ENCODE results near the gene C5AR2. TPM values are rescaled to one million over a fixed set of nuclear protein-coding genes. Genes with fewer than 3 reads are reported as not detected.

Gene C5AR2
- total and polyA plus RNA-seq, 2 donors from 2014 or later: 2.5 to 3.0 TPM

DNA sequence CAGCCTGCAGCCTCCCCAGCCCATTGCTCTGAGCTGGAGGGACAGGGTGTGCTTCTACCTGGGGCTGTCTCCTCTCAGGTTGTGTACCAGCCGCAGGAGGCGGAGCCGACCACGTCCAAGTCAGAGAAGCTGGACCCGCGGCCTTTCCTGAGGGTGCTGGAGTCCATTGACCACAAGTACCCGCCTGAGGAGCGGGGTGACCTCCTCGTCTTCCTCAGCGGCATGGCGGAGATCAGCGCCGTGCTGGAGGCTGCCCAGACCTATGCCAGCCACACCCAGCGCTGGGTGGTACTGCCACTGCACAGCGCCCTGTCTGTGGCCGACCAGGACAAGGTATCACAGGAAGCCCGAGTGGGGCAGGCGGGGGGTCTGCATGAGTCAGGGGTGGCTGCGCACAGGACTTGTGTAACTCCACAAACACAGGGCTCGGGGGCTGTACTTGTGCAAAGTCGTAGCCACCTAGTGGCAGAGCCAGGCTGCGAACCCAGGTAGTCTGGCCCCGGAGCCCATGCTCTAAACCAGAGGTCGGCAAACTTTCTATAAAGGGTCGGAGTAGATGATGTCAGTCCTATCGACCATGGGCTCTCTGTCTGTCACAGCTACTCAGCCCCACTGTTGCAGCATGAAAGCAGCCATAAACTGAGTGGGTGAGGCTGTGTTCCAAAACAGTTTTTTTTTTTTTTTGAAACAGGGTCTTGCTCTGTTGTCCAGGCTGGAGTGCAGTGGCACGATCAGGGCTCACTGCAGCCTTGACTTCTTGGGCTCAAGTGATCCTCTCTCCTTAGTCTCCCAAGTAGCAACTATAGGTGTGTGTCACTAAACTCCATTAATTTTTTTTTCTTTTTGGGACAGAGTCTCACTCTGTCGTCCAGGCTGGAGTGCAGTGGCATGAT lies 26.1 kb downstream of the C5AR2 start:
- H3K27me3 ChIP-seq (ENCODE audit: control insufficient read depth, insufficient read depth, low read length): no peaks in the 10 kb centered on the region
- DNase-seq (peak in 1 of 5 donors; percentile 71), FAIRE-seq (no peak)
- intact Hi-C loops (cut with DNase I): no loop called here
- TF ChIP-seq CTCF (IDR thresholded peaks at IDR 0.05; ENCODE audit: borderline replicate concordance, extremely low read depth, insufficient read depth): no peak
- peaks cover 9 to 50% (median 36%) of the 10 kb centered on the region in 3 donors for H3K36me3 ChIP-seq (ENCODE audit: control insufficient read depth in 2 of 3, insufficient read depth in 3 of 3, low read length in 3 of 3)
- no peak overlapping the region for H3K27ac ChIP-seq (ENCODE audit: low read depth in 2 of 2, low read length in 2 of 2)
- no peaks in the 10 kb centered on the region for H3K9me3 ChIP-seq (ENCODE audit: control insufficient read depth in 2 of 3, insufficient read depth in 1 of 3, low read length in 3 of 3)
- H3K4me1 ChIP-seq (ENCODE audit: control insufficient read depth in 2 of 3, insufficient read depth in 2 of 3, low read depth in 1 of 3, low read length in 3 of 3): no peaks in the 10 kb centered on the region
- H3K9ac ChIP-seq (ENCODE audit: low read length in 3 of 3): no peak overlapping the region
- H3K4me3 ChIP-seq (ENCODE audit: low read length in 3 of 3): no peak overlapping the region

- H3K9me3 ChIP-seq (ENCODE audit: control insufficient read depth in 2 of 3, insufficient read depth in 1 of 3, low read length in 3 of 3): no peaks in the 10 kb centered on the region
- no peak overlapping the region for H3K27ac ChIP-seq (ENCODE audit: low read depth in 2 of 2, low read length in 2 of 2)
- no peaks in the 10 kb centered on the region for H3K4me1 ChIP-seq (ENCODE audit: control insufficient read depth in 2 of 3, insufficient read depth in 2 of 3, low read depth in 1 of 3, low read length in 3 of 3)
- H3K36me3 ChIP-seq (ENCODE audit: control insufficient read depth in 2 of 3, insufficient read depth in 3 of 3, low read length in 3 of 3): peaks cover 9 to 58% (median 36%) of the 10 kb centered on the region in 3 donors
- H3K27me3 ChIP-seq (ENCODE audit: control insufficient read depth, insufficient read depth, low read length): no peaks in the 10 kb centered on the region
- no peak overlapping the region for H3K9ac ChIP-seq (ENCODE audit: low read length in 3 of 3)
- no peak overlapping the region for H3K4me3 ChIP-seq (ENCODE audit: low read length in 3 of 3)
- FAIRE-seq (no peak), DNase-seq (no peak)
- TF ChIP-seq CTCF (IDR thresholded peaks at IDR 0.05; ENCODE audit: borderline replicate concordance, extremely low read depth, insufficient read depth): no peak
- intact Hi-C loops (cut with DNase I): no loop called here
These were observed 27.0 kb downstream of the C5AR2 start for GRCh38 chr19:47358936-47359335.

DNA sequence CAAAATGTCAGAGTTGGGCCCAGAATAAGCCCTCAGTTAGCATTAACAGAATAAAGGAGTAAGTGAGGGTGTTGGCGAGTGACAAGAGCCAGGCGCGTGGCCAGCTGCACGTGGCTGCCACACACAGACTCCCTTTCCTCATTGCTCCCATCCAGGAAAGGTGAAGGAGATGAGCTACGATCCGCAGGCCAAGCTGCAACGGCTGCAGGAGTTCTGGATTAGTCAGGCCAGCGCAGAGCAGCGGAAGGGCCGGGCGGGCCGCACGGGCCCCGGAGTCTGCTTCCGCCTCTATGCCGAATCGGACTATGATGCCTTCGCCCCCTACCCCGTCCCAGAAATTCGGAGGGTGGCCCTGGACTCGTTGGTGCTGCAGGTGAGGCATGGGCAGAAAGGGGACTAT lies 30.3 kb downstream of the C5AR2 start:
- H3K27ac ChIP-seq (ENCODE audit: low read depth in 2 of 2, low read length in 2 of 2): no peak overlapping the region
- DNase-seq: no peak
- no peak overlapping the region for H3K9ac ChIP-seq (ENCODE audit: low read length in 3 of 3)
- no peak for TF ChIP-seq CTCF (IDR thresholded peaks at IDR 0.05; ENCODE audit: borderline replicate concordance, extremely low read depth, insufficient read depth)
- H3K27me3 ChIP-seq (ENCODE audit: control insufficient read depth, insufficient read depth, low read length): no peaks in the 10 kb centered on the region
- peaks cover 5 to 47% (median 26%) of the 10 kb centered on the region in 3 donors for H3K36me3 ChIP-seq (ENCODE audit: control insufficient read depth in 2 of 3, insufficient read depth in 3 of 3, low read length in 3 of 3)
- no peaks in the 10 kb centered on the region for H3K4me1 ChIP-seq (ENCODE audit: control insufficient read depth in 2 of 3, insufficient read depth in 2 of 3, low read depth in 1 of 3, low read length in 3 of 3)
- FAIRE-seq: no peak
- no peaks in the 10 kb centered on the region for H3K9me3 ChIP-seq (ENCODE audit: control insufficient read depth in 2 of 3, insufficient read depth in 1 of 3, low read length in 3 of 3)
- intact Hi-C loops (cut with DNase I): no loop called here
- H3K4me3 ChIP-seq (ENCODE audit: low read length in 3 of 3): no peak overlapping the region

Data from kidney (tissue), 14 donors.